Kidney glomerular epithelial cell (primary cell): ENCODE results near the gene ACTMAP.
"Not testable (repeated sequence)": the region's sequence is repeated elsewhere in the genome, so short reads cannot be mapped to it uniquely, and the experiment has no call there.

Experiments
- DNase-seq: peaks from one replicate; lab custom pipeline; 2025; lab: John Stamatoyannopoulos, UW

ACTMAP gene

GRCh38 chr19:40750058-40750873 lies at the start of gene ACTMAP:
Gene ACTMAP (minus strand): TSS chr19:40750477. CDS start chr19:40749803, 674 bp downstream.
- DNase-seq: peak; percentile 98

GRCh38 chr19:40799558-40800338 lies 49.5 kb upstream of the ACTMAP start:
- DNase-seq: no peak

GRCh38 chr19:40798683-40799557 lies 48.6 kb upstream of the ACTMAP start, which contains the start of gene EGLN2:
Gene EGLN2 (plus strand): TSS chr19:40799191. CDS start chr19:40800573, 1,382 bp downstream.
- DNase-seq: peak; percentile 97

GRCh38 chr19:40797963-40798682 lies 47.8 kb upstream of the ACTMAP start:
- peak; percentile 64 for DNase-seq

- no peak for DNase-seq
Observed at GRCh38 chr19:40797166-40797962, 47.1 kb upstream of the ACTMAP start.

- DNase-seq: no peak
Observed at GRCh38 chr19:40791996-40792395, 41.7 kb upstream of the ACTMAP start.

- no peak for DNase-seq
Observed at GRCh38 chr19:40791349-40791748, 41.1 kb upstream of the ACTMAP start.

- DNase-seq: no peak
Observed at GRCh38 chr19:40786060-40787037, 36.1 kb upstream of the ACTMAP start.

- no peak for DNase-seq
Observed at GRCh38 chr19:40785526-40785925, 35.2 kb upstream of the ACTMAP start.

- DNase-seq: not testable (repeated sequence)
Observed at GRCh38 chr19:40784146-40784545, 33.9 kb upstream of the ACTMAP start.

- DNase-seq: no peak
Observed at GRCh38 chr19:40783711-40784110, 33.4 kb upstream of the ACTMAP start.

GRCh38 chr19:40781140-40781539 lies 30.9 kb upstream of the ACTMAP start:
- no peak for DNase-seq

- no peak for DNase-seq
Observed at GRCh38 chr19:40780582-40780981, 30.3 kb upstream of the ACTMAP start.

GRCh38 chr19:40778706-40779284 lies 28.5 kb upstream of the ACTMAP start:
- peak; percentile 38 for DNase-seq

- peak; percentile 99 for DNase-seq
Observed at GRCh38 chr19:40777937-40778705, 27.8 kb upstream of the ACTMAP start, which contains the start of gene RAB4B. Gene RAB4B (plus strand): TSS chr19:40778247. CDS start chr19:40778376, 129 bp downstream.

GRCh38 chr19:40777645-40777936 lies 27.3 kb upstream of the ACTMAP start:
- DNase-seq: no peak

- peak; percentile 87 for DNase-seq
Observed at GRCh38 chr19:40776932-40777644, 26.8 kb upstream of the ACTMAP start.

GRCh38 chr19:40776364-40776763 lies 26.1 kb upstream of the ACTMAP start:
- DNase-seq: no peak
